ENCODE results near the gene ARNT2.

GRCh38 chr15:80411788-80412288, 7.7 kb downstream of the ARNT2 start:
- TF ChIP-seq CTCF (conservative IDR thresholded peaks at IDR 0.05 in 1 of 2, IDR thresholded peaks at IDR 0.05 in 1 of 2; ENCODE audit: low read depth in 1 of 2, low read length in 2 of 2) (no peak), EZH2 (IDR thresholded peaks at IDR 0.05; ENCODE audit: low read length, missing control alignments) (no peak)
